NCI-H82 (cell line): ENCODE results near the gene HSBP1L1.
A peak's percentile ranks its signal among the peaks of the same experiment; 100 is the strongest.

Experiments
- DNase-seq: peaks from one replicate; lab custom pipeline; 2025; lab: John Stamatoyannopoulos, UW

Gene HSBP1L1

GRCh38 chr18:79961527-79962291, 2.7 kb upstream of the HSBP1L1 start:
- no peak for DNase-seq

- DNase-seq = no peak
These were observed 2.1 kb upstream of the HSBP1L1 start for GRCh38 chr18:79962311-79962710.

GRCh38 chr18:79962835-79963657, 1.4 kb upstream of the HSBP1L1 start:
- no peak for DNase-seq

GRCh38 chr18:79963658-79964329, 649 bp upstream of the HSBP1L1 start:
- DNase-seq = no peak

GRCh38 chr18:79965119-79965902, 868 bp downstream of the HSBP1L1 start:
- peak; percentile 72 for DNase-seq

GRCh38 chr18:79970419-79971133, 6.1 kb downstream of the HSBP1L1 start:
- DNase-seq = no peak

- no peak for DNase-seq
These were observed 6.9 kb downstream of the HSBP1L1 start for GRCh38 chr18:79971211-79971952.

GRCh38 chr18:79971986-79972385, 7.5 kb downstream of the HSBP1L1 start:
- no peak for DNase-seq

GRCh38 chr18:79972720-79973119, 8.3 kb downstream of the HSBP1L1 start:
- peak; percentile 58 for DNase-seq

GRCh38 chr18:79973517-79973916, 9.1 kb downstream of the HSBP1L1 start:
- no peak for DNase-seq

- no peak for DNase-seq
These were observed 9.7 kb downstream of the HSBP1L1 start for GRCh38 chr18:79974025-79974654.

- DNase-seq = no peak
These were observed 10.6 kb downstream of the HSBP1L1 start for GRCh38 chr18:79975043-79975442.

- no peak for DNase-seq
These were observed 11.7 kb downstream of the HSBP1L1 start for GRCh38 chr18:79975985-79976680.

GRCh38 chr18:79979843-79980242, 15.4 kb downstream of the HSBP1L1 start:
- DNase-seq = peak; percentile 15

GRCh38 chr18:79980585-79980984, 16.1 kb downstream of the HSBP1L1 start:
- no peak for DNase-seq

GRCh38 chr18:79982736-79983135, 18.3 kb downstream of the HSBP1L1 start:
- no peak for DNase-seq

- DNase-seq = no peak
These were observed 18.8 kb downstream of the HSBP1L1 start for GRCh38 chr18:79983253-79983652.

GRCh38 chr18:79983793-79984192, 19.4 kb downstream of the HSBP1L1 start:
- no peak for DNase-seq

- no peak for DNase-seq
These were observed 20.7 kb downstream of the HSBP1L1 start for GRCh38 chr18:79985172-79985571.
